HFFc6 (cell line): ENCODE results near the gene DOCK4. TPM values are rescaled to one million over a fixed set of nuclear protein-coding genes. Genes with fewer than 3 reads are reported as not detected.

Experiments
- DNase-seq: peaks from one replicate; pipeline ENCODE4 v3.0.0-alpha.2; 2018
- H3K27ac Mint-ChIP-seq: 2 replicates; pipeline ENCODE4 v1.8.0; 2020; ENCODE audit warnings: mild to moderate bottlenecking, mixed read lengths
- H3K27me3 Mint-ChIP-seq: 2 replicates; pipeline ENCODE4 v1.8.0; 2021; ENCODE audit warnings: mild to moderate bottlenecking, moderate library complexity, mixed read lengths; ENCODE audit not compliant: insufficient read depth
- H3K36me3 Mint-ChIP-seq: 2 replicates; pipeline ENCODE4 v1.8.0; 2021; ENCODE audit warnings: low read depth, mixed read lengths
- H3K4me1 Mint-ChIP-seq: 2 replicates; pipeline ENCODE4 v1.8.0; 2020; ENCODE audit warnings: low read depth, mixed read lengths
- H3K4me3 Mint-ChIP-seq: 2 replicates; pipeline ENCODE4 v1.8.0; 2020; ENCODE audit warnings: mild to moderate bottlenecking, moderate library complexity, mixed read lengths
- H3K9me3 Mint-ChIP-seq: 2 replicates; pipeline ENCODE4 v1.8.0; 2020; ENCODE audit warnings: mild to moderate bottlenecking, mixed read lengths
- CTCF ChIP-seq: fragments of 200-600 bp; sonication (generic); IDR thresholded peaks from 2 replicates; pipeline ENCODE4 v1.5.0; 2021; ENCODE audit warnings: antibody characterized with exemption, mild to moderate bottlenecking
- total RNA-seq, 6 experiments: library from RNA; stranded (reverse); fragmentation: NEBNext Ultra II Directional; extraction: Animal tissue kit (Norgen Biotek cat#: 25700); gene quantifications; 2 replicates in 1 of 6; 3 replicates in 5 of 6; pipeline ENCODE4 v1.2.3, GENCODE V29; 2021

Gene DOCK4
- total RNA-seq, 6 experiments from 2014 or later, result 2.2 to 3.9 (median 3.3) TPM

DNA sequence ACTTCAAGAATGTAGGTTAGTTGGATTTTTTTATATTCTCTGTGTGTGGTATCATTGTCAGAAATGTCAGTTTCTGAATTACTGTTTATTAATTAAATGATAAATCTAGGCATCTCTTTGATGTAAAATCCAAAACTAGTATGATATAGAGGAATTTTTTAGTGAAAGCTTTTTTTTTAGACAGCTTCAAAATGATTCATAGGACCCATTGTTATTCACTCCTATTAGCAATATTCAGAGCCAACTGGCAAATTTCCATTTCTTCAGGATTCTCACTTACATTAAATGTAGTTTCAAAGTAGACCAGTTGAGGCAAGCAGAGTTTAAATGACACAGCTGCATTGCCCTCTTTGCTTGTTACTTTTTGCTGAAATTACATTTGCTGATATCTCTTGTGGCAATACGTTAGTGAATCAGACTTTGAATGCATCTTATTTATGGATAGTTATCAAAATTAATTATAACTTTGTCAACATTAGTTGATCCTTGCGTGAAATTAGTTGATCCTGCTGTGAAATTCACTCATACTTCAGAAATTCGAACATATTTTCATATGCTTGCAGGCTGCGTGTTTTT, 20.6 kb upstream of the DOCK4 start:
- Mint-ChIP-seq H3K4me3 (no peak overlapping the region), H3K36me3 (no peaks in the 10 kb centered on the region; the same call in 1 of the 2 replicates), H3K4me1 (no peaks in the 10 kb centered on the region; the same call in 1 of the 2 replicates), H3K27me3 (no peaks in the 10 kb centered on the region), H3K27ac (no peak overlapping the region), H3K9me3 (no peaks in the 10 kb centered on the region)
- no peak for DNase-seq
- TF ChIP-seq CTCF, result no peak

DNA sequence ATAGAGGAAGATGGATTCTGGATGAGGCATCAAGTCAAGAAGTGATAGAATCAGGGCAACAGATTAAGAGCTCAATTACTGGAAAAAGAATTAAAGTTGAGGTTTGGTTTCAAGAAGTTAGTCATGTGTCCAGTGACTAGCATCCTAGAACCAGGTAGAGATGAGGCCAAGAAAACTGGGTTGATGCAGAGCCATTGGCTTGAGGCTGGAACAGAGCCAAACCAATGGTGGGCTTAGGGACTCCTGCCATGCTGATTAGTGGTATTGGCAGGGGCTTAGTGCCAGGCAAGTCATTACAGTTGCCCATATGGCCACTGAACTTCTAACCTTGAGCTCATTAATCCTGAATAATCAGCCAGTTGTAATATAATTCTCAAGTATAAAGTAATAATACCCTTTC, 18.8 kb upstream of the DOCK4 start:
- no peak for DNase-seq
- Mint-ChIP-seq H3K4me3 (no peak overlapping the region), H3K36me3 (no peaks in the 10 kb centered on the region; the same call in 1 of the 2 replicates), H3K9me3 (no peaks in the 10 kb centered on the region), H3K27ac (no peak overlapping the region), H3K27me3 (no peaks in the 10 kb centered on the region), H3K4me1 (no peaks in the 10 kb centered on the region; the same call in 1 of the 2 replicates)
- no peak for TF ChIP-seq CTCF

GRCh38 chr7:112224186-112224585, 18.0 kb upstream of the DOCK4 start:
- H3K36me3 Mint-ChIP-seq, result no peaks in the 10 kb centered on the region; the same call in 1 of the 2 replicates
- H3K4me1 Mint-ChIP-seq, result peaks cover under 1% of the 10 kb centered on the region; the same call in 1 of the 2 replicates
- no peak for DNase-seq
- H3K27ac Mint-ChIP-seq, result no peak overlapping the region
- H3K27me3 Mint-ChIP-seq, result no peaks in the 10 kb centered on the region
- no peaks in the 10 kb centered on the region for H3K9me3 Mint-ChIP-seq
- no peak for TF ChIP-seq CTCF
- H3K4me3 Mint-ChIP-seq, result no peak overlapping the region

GRCh38 chr7:112223310-112223709, 17.1 kb upstream of the DOCK4 start:
- DNase-seq, result no peak
- Mint-ChIP-seq H3K27ac (no peak overlapping the region), H3K4me3 (no peak overlapping the region), H3K27me3 (no peaks in the 10 kb centered on the region), H3K4me1 (peaks cover 9% of the 10 kb centered on the region), H3K36me3 (no peaks in the 10 kb centered on the region; the same call in 1 of the 2 replicates), H3K9me3 (no peaks in the 10 kb centered on the region)
- no peak for TF ChIP-seq CTCF

GRCh38 chr7:112220877-112221434, 14.8 kb upstream of the DOCK4 start:
- H3K27ac Mint-ChIP-seq, result no peak overlapping the region
- TF ChIP-seq CTCF, result no peak
- H3K4me3 Mint-ChIP-seq, result no peak overlapping the region
- H3K36me3 Mint-ChIP-seq, result peaks cover 4% of the 10 kb centered on the region; the same call in 1 of the 2 replicates
- no peaks in the 10 kb centered on the region for H3K9me3 Mint-ChIP-seq
- no peaks in the 10 kb centered on the region; the same call in 1 of the 2 replicates for H3K27me3 Mint-ChIP-seq
- peaks cover 15% of the 10 kb centered on the region for H3K4me1 Mint-ChIP-seq
- no peak for DNase-seq
